Testis (tissue), 2 donors: Measurements from ENCODE around the gene HNRNPA2B1.

Experiments
- CTCF ChIP-seq, 3 experiments: fragments of 450-650 bp in 2 of 3; fragments of 200-600 bp in 1 of 3; sonication (generic) in 1 of 3; IDR thresholded peaks; one replicate each; pipeline ENCODE4 v1.5.1; 2016 to 2019; ENCODE audit warnings: antibody characterized with exemption in 3 of 3, mild to moderate bottlenecking in 2 of 3, moderate library complexity in 1 of 3
- POLR2A ChIP-seq: fragments of 450-650 bp; IDR thresholded peaks from one replicate; pipeline ENCODE4 v1.6.1; 2017; ENCODE audit warnings: antibody characterized with exemption, mild to moderate bottlenecking, moderate library complexity

DNA sequence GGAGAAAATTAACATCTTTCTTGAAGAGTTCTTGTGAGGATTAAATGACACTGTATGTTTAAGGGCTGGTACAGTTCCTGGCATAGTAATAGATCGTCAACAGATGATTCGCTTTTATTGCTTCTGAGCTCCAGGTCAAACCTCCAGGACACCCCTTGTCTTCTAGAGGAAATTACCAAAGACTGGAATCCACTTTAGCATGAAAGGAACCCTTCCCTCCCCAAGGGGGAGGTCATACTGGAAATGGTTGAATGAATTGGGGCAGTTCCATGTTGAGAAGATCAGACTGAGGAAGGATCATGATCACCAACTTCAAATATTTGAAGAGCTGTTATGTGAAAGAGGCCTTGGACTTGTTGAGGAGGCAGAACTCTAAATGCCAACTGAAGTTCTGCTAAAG lies 39.6 kb downstream of the HNRNPA2B1 start:
- TF ChIP-seq CTCF (IDR thresholded peaks at IDR 0.05) (no peak), POLR2A (no peak)
